IPS-15b (cell line): ENCODE data around the gene CLCN7.
"Not testable (repeated sequence)": the region's sequence is repeated elsewhere in the genome, so short reads cannot be mapped to it uniquely, and the experiment has no call there.

ENCODE experiments used
- H3K27me3 ChIP-seq: one replicate; pipeline ENCODE4 v1.6.1; 2013; ENCODE audit warnings: low read length; ENCODE audit not compliant: control insufficient read depth, insufficient read depth
- H3K36me3 ChIP-seq: one replicate; pipeline ENCODE4 v1.6.1; 2013; ENCODE audit warnings: low read length; ENCODE audit not compliant: control insufficient read depth, insufficient read depth
- H3K4me1 ChIP-seq: one replicate; pipeline ENCODE4 v1.6.1; 2013; ENCODE audit warnings: mild to moderate bottlenecking, low read length; ENCODE audit not compliant: control insufficient read depth, insufficient read depth
- H3K4me3 ChIP-seq: one replicate; pipeline ENCODE4 v1.5.1; 2013; ENCODE audit warnings: low read depth, low read length
- H3K9ac ChIP-seq: one replicate; pipeline ENCODE4 v1.6.1; 2013; ENCODE audit warnings: low read depth, mild to moderate bottlenecking, low read length
- H3K9me3 ChIP-seq: one replicate; pipeline ENCODE4 v1.6.1; 2013; ENCODE audit warnings: mild to moderate bottlenecking, low read length; ENCODE audit not compliant: control insufficient read depth, insufficient read depth

CLCN7 gene

DNA sequence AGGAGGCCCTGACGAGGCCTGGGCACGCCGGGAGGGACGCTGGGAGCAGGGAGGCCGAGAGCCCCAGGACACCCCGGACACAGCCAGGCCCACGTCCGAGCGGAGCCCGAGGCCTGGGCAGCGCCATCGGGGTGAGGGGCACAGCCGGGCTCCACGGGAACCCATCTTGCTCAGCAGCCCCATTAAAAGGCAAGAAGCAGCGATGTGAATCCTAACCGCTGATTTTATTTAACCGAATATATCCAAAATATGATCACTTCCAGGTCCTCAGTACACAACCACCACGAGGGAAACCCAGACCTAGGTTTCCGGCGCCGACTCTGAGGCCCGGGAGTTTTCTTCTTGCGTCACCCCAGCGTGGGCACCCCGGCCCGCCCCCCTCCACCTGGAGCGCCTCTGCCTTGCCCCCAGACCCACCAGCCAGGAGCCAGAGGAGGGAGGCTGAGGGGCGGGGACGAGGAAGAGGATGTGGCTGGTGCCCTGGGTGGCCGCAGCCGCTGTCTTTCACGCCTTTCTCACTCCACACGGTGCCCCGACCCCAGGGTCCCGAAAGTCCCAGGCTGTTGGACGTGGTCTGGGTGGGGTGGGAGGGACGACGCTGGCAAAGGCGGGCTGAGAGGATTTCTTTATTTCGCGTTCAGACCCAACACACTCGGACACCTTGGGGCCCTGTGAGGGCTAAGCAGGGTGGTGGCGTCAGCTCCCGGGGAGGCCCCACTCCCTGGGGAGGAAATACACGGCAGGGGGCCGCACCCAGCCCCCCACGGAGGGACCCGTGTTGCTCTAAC is 29.9 kb downstream of the CLCN7 start:
- peaks cover 28% of the 10 kb centered on the region for H3K36me3 ChIP-seq
- no peak overlapping the region for H3K9ac ChIP-seq
- H3K9me3 ChIP-seq: no peaks in the 10 kb centered on the region
- no peak overlapping the region for H3K4me3 ChIP-seq
- H3K27me3 ChIP-seq: no peaks in the 10 kb centered on the region
- H3K4me1 ChIP-seq: no peaks in the 10 kb centered on the region

DNA sequence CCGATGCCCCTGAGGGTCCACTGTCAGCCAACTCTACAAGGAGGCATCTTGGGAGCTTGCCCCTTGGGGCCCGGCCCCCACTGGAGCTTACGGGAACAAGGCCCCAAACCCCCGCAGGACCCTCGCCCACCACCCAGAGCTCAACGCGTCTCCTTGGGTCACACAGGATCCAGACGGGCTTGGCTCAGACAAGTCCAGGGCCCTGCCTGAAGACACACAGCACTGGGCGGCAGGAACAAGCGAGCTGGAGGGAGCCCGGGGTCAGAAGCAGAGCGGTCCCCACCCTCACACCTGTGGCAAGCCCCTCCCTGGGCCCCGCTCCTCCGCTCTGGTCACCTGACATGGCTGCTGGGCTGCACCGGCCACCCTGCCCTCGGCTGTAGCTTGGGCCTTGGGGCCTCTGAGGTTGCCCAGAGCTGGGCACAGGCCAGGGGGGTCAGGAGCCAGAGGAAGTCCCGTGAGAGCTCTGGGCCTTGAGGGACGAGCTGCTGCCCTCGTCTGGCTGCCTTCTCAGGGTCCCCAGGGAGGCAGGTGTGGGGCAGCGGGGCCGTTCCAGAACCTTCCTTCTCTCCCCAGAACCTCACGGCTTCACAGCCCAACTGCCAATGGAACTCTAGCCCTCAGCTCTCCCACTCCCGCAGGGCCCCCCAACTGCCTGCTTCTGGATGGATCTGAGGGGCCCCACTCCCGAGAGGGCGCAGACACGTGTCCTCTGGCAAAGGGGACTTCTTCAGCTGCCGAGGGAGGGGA is 30.7 kb downstream of the CLCN7 start, which contains the start of gene CCDC154:
CCDC154 (minus strand) TSS at position 577 of the 750 bp plus-strand sequence; CDS start at position 343, 234 bp downstream.
- H3K9me3 ChIP-seq: no peaks in the 10 kb centered on the region
- H3K36me3 ChIP-seq: peaks cover 28% of the 10 kb centered on the region
- no peak within 1 kb of the TSS for H3K4me3 ChIP-seq
- no peaks in the 10 kb centered on the region for H3K27me3 ChIP-seq
- H3K9ac ChIP-seq: no peak within 1 kb of the TSS
- no peaks in the 10 kb centered on the region for H3K4me1 ChIP-seq

DNA sequence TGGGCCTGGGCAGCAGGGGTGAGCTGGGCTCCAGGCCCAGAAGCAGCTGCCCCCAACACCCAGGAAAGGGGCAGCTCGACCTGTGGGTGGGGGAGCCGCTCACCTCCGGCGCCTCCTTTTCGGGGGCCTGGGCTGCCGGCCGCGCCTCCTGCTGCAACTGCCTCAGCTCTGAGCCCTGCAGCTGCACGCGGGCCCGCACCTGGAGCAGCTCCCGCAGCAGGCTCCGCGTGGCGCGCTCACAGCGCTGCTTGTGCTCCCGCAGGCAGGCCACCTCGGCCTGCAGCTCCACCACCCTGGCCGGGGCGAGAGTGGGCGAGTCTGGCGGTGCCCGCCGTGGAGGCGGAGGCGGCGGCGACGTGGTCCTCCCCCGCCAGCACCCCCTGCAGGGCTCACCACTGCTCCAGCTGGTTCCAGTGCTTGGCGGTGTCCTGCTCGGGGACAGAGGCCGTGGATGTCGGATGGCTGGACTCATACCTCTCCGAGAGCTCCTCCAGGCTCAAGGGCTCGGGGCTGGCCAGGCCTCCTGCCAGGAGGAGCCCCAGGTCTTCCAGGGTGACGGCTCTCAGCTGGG is 31.3 kb downstream of the CLCN7 start:
- Histone ChIP-seq H3K9me3 (no peaks in the 10 kb centered on the region), H3K4me1 (no peaks in the 10 kb centered on the region), H3K36me3 (peaks cover 26% of the 10 kb centered on the region), H3K4me3 (no peak overlapping the region), H3K27me3 (no peaks in the 10 kb centered on the region), H3K9ac (peak overlapping the region; percentile 5)

GRCh38 chr16:1442697-1443096 is 32.1 kb downstream of the CLCN7 start:
- H3K36me3 ChIP-seq: peaks cover 20% of the 10 kb centered on the region
- no peaks in the 10 kb centered on the region for H3K9me3 ChIP-seq
- H3K27me3 ChIP-seq: no peaks in the 10 kb centered on the region
- no peak overlapping the region for H3K4me3 ChIP-seq
- H3K4me1 ChIP-seq: no peaks in the 10 kb centered on the region
- no peak overlapping the region for H3K9ac ChIP-seq

DNA sequence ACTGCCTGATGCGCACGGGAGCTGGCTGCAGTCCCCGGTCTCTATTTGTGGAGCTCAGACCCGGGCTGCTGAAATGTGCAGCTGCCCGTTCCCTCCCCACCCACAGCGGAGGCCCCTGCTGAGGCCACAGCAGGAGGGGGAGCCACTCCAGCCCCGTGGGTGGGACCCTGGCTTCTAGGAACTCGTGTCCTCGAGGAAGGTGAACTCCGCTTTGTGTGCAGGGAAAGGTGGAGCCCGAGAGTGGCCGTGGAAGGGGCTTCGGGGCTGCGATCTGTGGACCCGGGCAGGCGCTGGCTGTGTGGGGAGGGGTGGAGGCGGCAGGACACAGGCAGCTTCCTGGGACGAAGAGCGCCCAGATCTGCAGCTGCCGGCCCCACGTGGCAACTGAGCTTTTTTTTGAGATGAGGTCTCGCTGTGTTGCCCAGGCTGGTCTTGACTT is 33.4 kb downstream of the CLCN7 start:
- Histone ChIP-seq H3K9me3 (no peaks in the 10 kb centered on the region), H3K27me3 (no peaks in the 10 kb centered on the region), H3K9ac (no peak overlapping the region), H3K4me1 (no peaks in the 10 kb centered on the region), H3K4me3 (no peak overlapping the region), H3K36me3 (peaks cover 11% of the 10 kb centered on the region)

- H3K27me3 ChIP-seq, H3K4me1 ChIP-seq, H3K36me3 ChIP-seq, H3K9me3 ChIP-seq, H3K4me3 ChIP-seq, H3K9ac ChIP-seq: not testable (repeated sequence)
Observed at GRCh38 chr16:1439699-1440074, 35.1 kb downstream of the CLCN7 start.

- Histone ChIP-seq H3K4me1 (no peaks in the 10 kb centered on the region), H3K36me3 (peaks cover 2% of the 10 kb centered on the region), H3K9ac (no peak overlapping the region), H3K27me3 (no peaks in the 10 kb centered on the region), H3K4me3 (no peak overlapping the region), H3K9me3 (no peaks in the 10 kb centered on the region)
Observed at GRCh38 chr16:1439058-1439698, 35.6 kb downstream of the CLCN7 start.

DNA sequence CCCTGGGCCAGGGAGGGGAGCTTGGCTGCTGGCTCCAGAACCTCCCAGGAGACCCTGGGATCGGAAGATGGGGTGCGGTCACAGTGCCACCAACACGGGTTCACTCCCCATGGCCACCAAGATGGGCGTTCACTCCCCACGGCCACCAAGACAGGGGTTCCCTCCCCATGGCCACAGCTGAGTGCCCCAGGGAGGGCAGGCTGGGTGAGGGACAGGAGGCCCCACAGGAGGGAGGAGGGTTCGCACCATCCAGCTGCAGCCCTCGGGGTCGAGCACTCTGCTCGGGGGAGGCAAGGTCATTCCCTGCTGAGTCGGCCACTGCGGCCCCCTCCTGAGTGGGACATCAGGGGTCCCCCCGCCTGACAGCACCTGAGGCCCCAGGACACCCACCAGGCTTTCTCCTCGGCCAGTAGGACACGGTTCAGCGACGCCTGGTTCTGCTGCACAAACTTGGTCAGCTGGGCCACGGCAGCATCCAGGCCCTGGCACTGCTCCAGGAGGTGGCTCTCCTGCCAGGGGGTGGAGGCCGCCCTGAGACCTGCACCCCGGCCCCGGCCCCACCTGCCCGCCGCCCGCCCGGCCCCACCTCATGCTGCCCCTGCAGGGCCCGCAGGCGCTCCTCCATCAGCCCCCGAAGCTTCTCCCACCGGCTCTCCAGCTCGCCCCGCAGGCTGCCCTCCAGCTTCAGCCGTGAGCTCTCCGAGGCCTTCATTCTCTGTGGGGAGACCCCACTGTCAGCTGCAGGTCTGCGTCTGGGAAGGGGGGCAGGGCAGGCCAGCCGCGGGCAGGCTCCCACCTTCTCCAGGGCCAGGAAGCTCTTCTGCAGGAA is 36.4 kb downstream of the CLCN7 start:
- Histone ChIP-seq H3K27me3 (no peaks in the 10 kb centered on the region), H3K9ac (no peak overlapping the region), H3K4me1 (no peaks in the 10 kb centered on the region), H3K4me3 (no peak overlapping the region), H3K36me3 (peaks cover 2% of the 10 kb centered on the region), H3K9me3 (no peaks in the 10 kb centered on the region)

DNA sequence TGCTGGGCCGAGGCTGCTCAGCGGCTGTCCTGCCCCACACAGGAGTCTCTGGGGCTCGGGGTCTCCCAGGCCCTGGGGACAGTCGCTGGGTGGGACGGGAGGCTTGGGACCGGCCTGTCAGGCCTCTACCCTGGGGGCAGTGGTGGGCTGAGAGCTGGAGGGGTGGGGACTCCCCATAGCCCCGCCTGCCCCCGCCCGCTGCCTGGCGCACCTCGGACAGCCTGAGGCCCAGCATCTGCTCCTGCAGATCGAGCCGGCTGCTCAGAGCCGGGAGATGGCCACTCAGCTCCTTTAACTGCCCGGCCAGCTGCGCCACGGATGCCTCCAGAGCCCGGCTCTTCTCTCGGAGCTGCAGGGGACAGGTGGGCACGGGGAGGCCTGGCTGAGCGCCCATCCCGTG is 37.2 kb downstream of the CLCN7 start:
- H3K9me3 ChIP-seq: no peaks in the 10 kb centered on the region
- peaks cover 2% of the 10 kb centered on the region for H3K36me3 ChIP-seq
- no peaks in the 10 kb centered on the region for H3K27me3 ChIP-seq
- no peak overlapping the region for H3K4me3 ChIP-seq
- H3K4me1 ChIP-seq: no peaks in the 10 kb centered on the region
- H3K9ac ChIP-seq: no peak overlapping the region

- peaks cover 2% of the 10 kb centered on the region for H3K36me3 ChIP-seq
- H3K4me1 ChIP-seq: no peaks in the 10 kb centered on the region
- H3K27me3 ChIP-seq: no peaks in the 10 kb centered on the region
- no peak overlapping the region for H3K4me3 ChIP-seq
- H3K9ac ChIP-seq: no peak overlapping the region
- no peaks in the 10 kb centered on the region for H3K9me3 ChIP-seq
Observed at GRCh38 chr16:1436731-1437355, 38.0 kb downstream of the CLCN7 start.
